ENCODE measurements around the gene FOXRED2. TPM values are rescaled to one million over a fixed set of nuclear protein-coding genes. Genes with fewer than 3 reads are reported as not detected.
"Not testable (repeated sequence)": the region's sequence is repeated elsewhere in the genome, so short reads cannot be mapped to it uniquely, and the experiment has no call there.

Gene FOXRED2
- polyA plus RNA-seq, 10 donors = 15.5 to 25.3 (median 19.7) TPM

DNA sequence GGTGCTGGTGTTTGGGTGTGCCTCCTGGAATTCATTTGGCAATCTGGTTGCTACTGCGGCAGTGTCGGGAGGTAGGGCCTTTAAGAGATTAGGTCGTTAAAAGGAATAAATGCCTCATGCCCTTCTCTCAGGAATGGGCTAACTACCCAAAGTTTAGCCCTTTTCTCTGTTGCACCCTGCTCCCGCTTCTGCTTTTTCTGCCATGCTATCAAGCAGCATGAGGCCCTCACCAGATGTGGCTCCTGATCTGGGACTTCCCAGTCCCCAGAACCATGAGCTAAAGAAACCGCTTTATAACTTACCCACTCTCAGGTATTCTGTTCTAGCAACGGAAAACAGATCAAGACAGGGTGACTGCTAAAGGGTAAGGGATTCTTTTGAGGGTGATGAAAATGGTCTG lies 15.8 kb upstream of the FOXRED2 start:
- DNase-seq = no peak

GRCh38 chr22:36520423-36520822 lies 13.6 kb upstream of the FOXRED2 start:
- no peak for DNase-seq

- DNase-seq = not testable (repeated sequence)
Measured at GRCh38 chr22:36519906-36520305, 13.1 kb upstream of the FOXRED2 start.

DNA sequence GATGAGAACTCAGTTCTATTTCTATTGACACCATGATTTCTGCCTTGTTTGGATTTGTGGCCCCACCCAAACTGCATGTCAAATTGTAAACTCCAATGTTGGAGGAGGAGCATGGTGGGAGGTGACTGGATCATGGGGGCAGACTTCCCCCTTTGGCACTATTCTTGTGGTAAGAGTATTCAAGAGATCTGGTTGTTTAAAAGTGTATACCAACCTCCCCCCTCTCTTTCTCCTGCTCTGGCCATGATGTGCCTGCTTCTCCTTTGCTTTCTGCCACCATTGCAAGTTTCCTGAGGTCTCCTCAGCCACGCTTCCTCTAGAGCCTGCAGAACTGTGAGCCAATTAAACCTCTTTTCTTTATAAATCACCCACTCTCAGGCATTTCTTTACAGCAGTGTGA lies 7.9 kb upstream of the FOXRED2 start:
- DNase-seq = no peak

- no peak for DNase-seq
Measured at GRCh38 chr22:36512991-36513390, 6.2 kb upstream of the FOXRED2 start.

- no peak for DNase-seq
Measured at GRCh38 chr22:36512333-36512732, 5.5 kb upstream of the FOXRED2 start.

DNA sequence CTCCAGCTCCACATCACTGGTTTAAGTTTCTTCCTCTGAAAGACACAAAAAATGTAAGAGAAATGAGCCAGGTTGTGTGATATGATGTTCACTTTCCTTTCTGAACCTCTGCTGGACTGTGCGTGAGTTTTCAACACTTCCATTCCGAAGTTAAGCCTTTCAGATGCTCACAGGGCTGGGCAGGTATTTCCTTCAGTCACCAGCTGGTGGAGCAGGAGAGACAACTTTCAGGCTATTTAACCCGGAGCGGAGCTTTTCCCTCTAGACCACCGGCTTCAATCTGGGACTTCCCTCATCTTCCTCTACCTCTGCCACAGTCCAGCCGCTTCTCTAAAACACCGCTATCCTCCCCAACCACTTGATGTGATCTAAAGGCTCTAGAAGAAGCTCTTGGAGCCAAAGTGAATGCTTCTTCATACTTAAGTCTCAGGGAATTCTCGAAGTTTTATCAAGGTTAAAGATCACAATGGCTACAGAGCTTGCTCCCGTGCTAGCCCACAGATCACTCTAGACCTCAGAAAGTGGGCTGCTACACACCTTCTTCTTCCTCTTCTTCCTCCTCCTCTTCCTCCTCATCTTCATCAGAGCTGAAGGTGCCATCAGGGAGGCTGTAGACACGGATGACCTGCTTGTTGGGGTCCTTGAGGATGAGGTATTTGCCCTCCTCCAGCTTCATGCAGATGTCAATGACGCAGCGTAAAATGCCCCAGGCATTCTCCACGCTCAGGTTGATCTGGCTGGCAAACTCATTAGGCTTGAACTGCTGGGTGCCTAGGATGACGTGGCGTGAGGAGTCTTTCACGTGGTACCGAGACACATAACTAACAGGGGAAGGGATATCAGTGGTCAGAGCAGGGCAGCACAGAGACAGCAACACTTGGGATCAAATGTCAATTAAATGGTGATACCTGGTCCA lies 4.4 kb upstream of the FOXRED2 start:
- DNase-seq = peak in 2 of 3 donors; percentile 24 to 74

GRCh38 chr22:36510384-36510783 lies 3.5 kb upstream of the FOXRED2 start:
- no peak for DNase-seq

DNA sequence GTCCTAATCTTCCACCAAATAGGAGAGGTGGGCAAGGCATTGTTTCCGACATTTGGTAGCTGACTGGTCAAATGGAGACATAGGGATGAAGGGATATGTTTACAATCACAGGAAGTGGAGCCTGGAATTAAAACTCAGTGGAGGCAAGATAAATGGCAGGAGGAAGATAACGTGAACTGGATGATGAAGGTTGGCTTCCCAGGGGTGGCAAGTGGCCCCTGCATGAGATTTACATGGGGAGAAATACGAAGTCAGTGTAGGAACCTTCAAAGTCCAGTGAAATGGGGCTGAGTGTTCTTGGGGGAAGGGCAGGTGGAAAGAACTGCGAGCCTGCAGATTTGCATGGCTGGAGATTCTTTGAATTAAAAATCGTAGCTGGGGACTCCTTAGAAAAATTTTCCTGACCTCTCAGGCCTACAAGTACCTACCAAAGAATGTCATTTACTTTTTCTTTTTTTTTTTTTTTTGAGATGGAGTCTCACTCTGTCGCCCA lies 724 bp upstream of the FOXRED2 start:
- no peak for DNase-seq

DNA sequence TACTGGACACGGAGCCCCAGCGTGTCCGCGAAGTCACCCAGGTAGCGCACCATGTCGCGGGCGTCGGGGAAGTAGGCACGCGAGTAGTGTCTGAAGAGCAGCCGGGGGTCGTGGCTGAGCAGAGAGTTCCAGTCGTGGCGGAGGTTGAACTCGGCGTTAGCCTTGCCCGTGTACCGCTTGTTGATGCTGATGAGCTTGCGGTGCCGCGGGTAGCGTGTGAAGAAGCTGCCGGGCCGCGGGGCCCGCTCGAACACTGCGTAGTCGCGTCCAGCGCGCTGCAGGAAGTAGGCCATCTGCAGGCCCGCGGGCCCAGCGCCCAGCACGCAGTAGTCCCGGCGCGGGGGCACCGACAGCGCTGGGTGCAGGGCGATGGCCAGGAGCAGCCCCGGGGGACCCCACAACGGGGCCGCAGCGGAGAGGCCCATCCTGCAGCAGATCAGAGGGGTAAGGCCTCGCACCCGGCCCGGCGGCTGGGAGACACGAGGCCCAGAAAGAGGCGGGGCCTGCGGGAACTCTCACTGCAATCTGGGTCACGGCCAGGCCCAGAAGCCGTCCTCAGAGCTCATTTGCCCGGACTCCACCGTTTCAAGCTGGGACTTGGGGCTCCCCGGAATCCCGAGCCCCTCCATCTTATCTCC lies 723 bp downstream of the FOXRED2 start:
- DNase-seq = no peak

GRCh38 chr22:36497910-36498665 lies 8.8 kb downstream of the FOXRED2 start:
- DNase-seq = no peak

- DNase-seq = peak in 1 of 3 donors; percentile 61
Measured at GRCh38 chr22:36493690-36494110, 13.1 kb downstream of the FOXRED2 start.

DNA sequence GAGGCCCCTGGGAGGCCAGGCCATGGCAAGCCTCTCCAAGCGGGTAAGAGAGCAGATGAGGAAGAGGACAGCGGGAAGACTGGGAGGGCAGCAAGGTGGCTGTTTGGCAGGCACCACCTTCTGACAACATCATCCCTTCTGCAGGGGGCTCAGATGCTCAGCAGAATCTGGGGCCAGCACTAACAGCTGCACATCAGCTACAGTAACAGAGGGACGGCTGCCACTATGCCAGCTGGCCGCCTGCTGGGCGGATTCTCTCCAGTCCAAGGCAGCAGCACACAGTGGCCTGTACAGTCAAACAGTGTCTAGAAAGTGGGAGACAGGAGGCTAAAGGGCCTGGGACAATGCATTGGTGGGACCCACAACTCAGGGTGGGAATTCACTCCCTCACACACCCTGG lies 14.7 kb downstream of the FOXRED2 start:
- DNase-seq = peak; percentile 49 to 65 (median 54)

GRCh38 chr22:36491155-36491554 lies 15.7 kb downstream of the FOXRED2 start:
- DNase-seq = no peak

GRCh38 chr22:36486619-36487384 lies 20.0 kb downstream of the FOXRED2 start:
- DNase-seq = no peak

GRCh38 chr22:36481393-36482168 lies 25.3 kb downstream of the FOXRED2 start, which contains the start of gene TXN2:
Gene TXN2, minus strand, starts transcription at chr22:36481640. Its CDS starts 803 bp downstream, at chr22:36480837.
- DNase-seq = peak; percentile 97 to 99 (median 98)

GRCh38 chr22:36480941-36481392 lies 25.9 kb downstream of the FOXRED2 start:
- DNase-seq = no peak

- no peak for DNase-seq
Measured at GRCh38 chr22:36478966-36479365, 27.9 kb downstream of the FOXRED2 start.

DNA sequence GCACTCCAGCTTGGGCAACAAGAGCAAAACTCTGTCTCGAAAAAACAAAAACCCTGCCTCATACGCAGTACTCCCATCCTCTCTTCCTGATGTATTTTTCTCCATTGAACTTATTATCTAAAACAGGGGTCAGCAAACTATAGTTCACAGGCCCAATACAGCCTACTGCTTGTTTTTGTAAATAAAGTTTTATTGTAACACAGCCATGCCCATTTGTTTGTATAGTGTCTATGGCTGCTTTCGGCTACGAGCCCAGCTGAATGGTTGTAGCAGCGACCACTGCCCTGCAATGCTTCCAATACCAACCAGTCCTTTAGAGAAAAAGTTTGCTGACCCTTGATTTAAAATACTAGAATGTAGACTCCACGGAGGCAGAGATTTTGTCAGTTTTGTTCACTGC lies 31.5 kb downstream of the FOXRED2 start:
- no peak for DNase-seq

GRCh38 chr22:36472689-36473088 lies 34.2 kb downstream of the FOXRED2 start:
- no peak for DNase-seq

All from muscle of back (tissue), 11 donors.